Ishikawa (cell line): ENCODE data around the gene PHLDB2.

Source experiments
- CEBPB ChIP-seq: IDR thresholded peaks from 2 replicates; pipeline ENCODE4 v1.6.1; 2012
- CREB1 ChIP-seq: IDR thresholded peaks from 2 replicates; pipeline ENCODE4 v1.6.1; 2012; ENCODE audit warnings: low read depth
- EGR1 ChIP-seq: IDR thresholded peaks from 2 replicates; pipeline ENCODE4 v1.6.1; 2012
- EP300 ChIP-seq: IDR thresholded peaks from 2 replicates; pipeline ENCODE4 v1.6.1; 2012; ENCODE audit warnings: borderline replicate concordance
- FOXM1 ChIP-seq: IDR thresholded peaks from 2 replicates; pipeline ENCODE4 v1.6.1; 2012; ENCODE audit warnings: low read depth, borderline replicate concordance
- MAX ChIP-seq: IDR thresholded peaks from 2 replicates; pipeline ENCODE4 v1.6.1; 2012
- NFIC ChIP-seq: IDR thresholded peaks from 2 replicates; pipeline ENCODE4 v1.6.1; 2012
- RAD21 ChIP-seq: IDR thresholded peaks from 2 replicates; pipeline ENCODE4 v1.6.1; 2012; ENCODE audit warnings: low read depth
- REST ChIP-seq: IDR thresholded peaks from 2 replicates; pipeline ENCODE4 v1.6.1; 2012; ENCODE audit warnings: low read depth, mild to moderate bottlenecking
- TAF1 ChIP-seq: IDR thresholded peaks from 2 replicates; pipeline ENCODE4 v1.6.1; 2012; ENCODE audit warnings: low read depth, mild to moderate bottlenecking
- TCF12 ChIP-seq: IDR thresholded peaks from 2 replicates; pipeline ENCODE4 v1.6.1; 2012; ENCODE audit warnings: low read depth
- TEAD4 ChIP-seq: IDR thresholded peaks from 2 replicates; pipeline ENCODE4 v1.6.1; 2012
- YY1 ChIP-seq: IDR thresholded peaks from 2 replicates; pipeline ENCODE4 v1.6.1; 2012; ENCODE audit warnings: low read depth
- ZBTB7A ChIP-seq: IDR thresholded peaks from 2 replicates; pipeline ENCODE4 v1.6.1; 2012; ENCODE audit warnings: low read depth
- TF ChIP-seq, protein P1 (sequence below): IDR thresholded peaks from 2 replicates; pipeline ENCODE4 v1.6.1; 2012

Gene PHLDB2

GRCh38 chr3:111812701-111813100, 46.4 kb upstream of the PHLDB2 start:
- TF ChIP-seq EP300 (no peak), RAD21 (no peak), CREB1 (no peak)

- no peak for TF ChIP-seq TAF1
- TF ChIP-seq TCF12: no peak
- TF ChIP-seq CREB1: no peak
- no peak for TF ChIP-seq REST
Observed at GRCh38 chr3:111813441-111813840, 45.6 kb upstream of the PHLDB2 start.

- TF ChIP-seq RAD21: no peak
- TF ChIP-seq REST: no peak
- TF ChIP-seq YY1: no peak
- TF ChIP-seq EGR1: no peak
- TF ChIP-seq MAX: no peak
- TF ChIP-seq EP300: no peak
- TF ChIP-seq CEBPB: no peak
- no peak for TF ChIP-seq FOXM1
- no peak for TF ChIP-seq TEAD4
- no peak for TF ChIP-seq CREB1
- no peak for TF ChIP-seq ZBTB7A
- no peak for TF ChIP-seq TAF1
- TF ChIP-seq TCF12: no peak
Observed at GRCh38 chr3:111813979-111814378, 45.1 kb upstream of the PHLDB2 start.

GRCh38 chr3:111819927-111820326, 39.1 kb upstream of the PHLDB2 start:
- TF ChIP-seq EGR1: no peak
- TF ChIP-seq RAD21: no peak
- no peak for TF ChIP-seq TCF12
- TF ChIP-seq FOXM1: no peak
- no peak for TF ChIP-seq REST
- no peak for TF ChIP-seq TEAD4
- TF ChIP-seq NFIC: no peak
- TF ChIP-seq, protein P1, sequence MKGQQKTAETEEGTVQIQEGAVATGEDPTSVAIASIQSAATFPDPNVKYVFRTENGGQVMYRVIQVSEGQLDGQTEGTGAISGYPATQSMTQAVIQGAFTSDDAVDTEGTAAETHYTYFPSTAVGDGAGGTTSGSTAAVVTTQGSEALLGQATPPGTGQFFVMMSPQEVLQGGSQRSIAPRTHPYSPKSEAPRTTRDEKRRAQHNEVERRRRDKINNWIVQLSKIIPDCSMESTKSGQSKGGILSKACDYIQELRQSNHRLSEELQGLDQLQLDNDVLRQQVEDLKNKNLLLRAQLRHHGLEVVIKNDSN: no peak
- TF ChIP-seq CEBPB: no peak
- TF ChIP-seq TAF1: no peak
- TF ChIP-seq EP300: no peak
- TF ChIP-seq ZBTB7A: no peak

- TF ChIP-seq EGR1: no peak
- no peak for TF ChIP-seq RAD21
- no peak for TF ChIP-seq EP300
- no peak for TF ChIP-seq NFIC
- no peak for TF ChIP-seq YY1
- TF ChIP-seq REST: no peak
- no peak for TF ChIP-seq TCF12
- TF ChIP-seq MAX: no peak
- no peak for TF ChIP-seq ZBTB7A
- no peak for TF ChIP-seq TAF1
Observed at GRCh38 chr3:111820651-111821050, 38.4 kb upstream of the PHLDB2 start.
